ENCODE results near the gene UGT1A10.

Gene UGT1A10

DNA sequence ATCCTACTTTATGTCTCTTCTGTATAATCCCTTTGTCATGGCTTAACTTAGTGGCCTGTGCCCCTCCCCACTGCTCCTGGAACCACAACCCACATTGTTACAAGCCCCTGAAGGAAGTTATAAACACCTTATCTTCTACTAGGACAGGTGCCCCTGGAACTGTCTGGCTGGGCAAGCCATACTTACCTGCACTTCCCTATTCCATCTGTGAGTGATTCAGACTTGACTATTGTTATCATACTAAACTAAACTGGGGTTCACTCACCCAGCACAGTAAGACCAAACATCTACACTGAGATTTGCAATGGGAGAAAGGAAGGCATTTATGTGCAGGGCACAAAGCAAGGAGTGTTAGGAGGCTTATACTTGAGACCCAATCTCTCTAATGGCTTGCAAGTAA is 52.8 kb downstream of the UGT1A10 start:
- DNase-seq (ENCODE audit: low read depth), result no peak
- TF ChIP-seq CTCF (IDR thresholded peaks at IDR 0.05; ENCODE audit: low read depth, low read length, missing control alignments), result no peak
- in situ Hi-C loops (cut with HindIII; ENCODE audit: low sequenced_read_pairs), result no loop called here
- no peak overlapping the region for H3K4me3 ChIP-seq (ENCODE audit: low read depth, low read length)

- H3K4me3 ChIP-seq (ENCODE audit: low read depth, low read length), result no peak overlapping the region
- no peak for DNase-seq (ENCODE audit: low read depth)
- no peak for TF ChIP-seq CTCF (IDR thresholded peaks at IDR 0.05; ENCODE audit: low read depth, low read length, missing control alignments)
- in situ Hi-C loops (cut with HindIII; ENCODE audit: low sequenced_read_pairs), result no loop called here
Measured at GRCh38 chr2:233689501-233689900, 53.3 kb downstream of the UGT1A10 start.

- TF ChIP-seq CTCF (IDR thresholded peaks at IDR 0.05; ENCODE audit: low read depth, low read length, missing control alignments), result no peak
- in situ Hi-C loops (cut with HindIII; ENCODE audit: low sequenced_read_pairs), result no loop called here
- no peak overlapping the region for H3K4me3 ChIP-seq (ENCODE audit: low read depth, low read length)
- DNase-seq (ENCODE audit: low read depth), result no peak
Measured at GRCh38 chr2:233690444-233690843, 54.2 kb downstream of the UGT1A10 start.

DNA sequence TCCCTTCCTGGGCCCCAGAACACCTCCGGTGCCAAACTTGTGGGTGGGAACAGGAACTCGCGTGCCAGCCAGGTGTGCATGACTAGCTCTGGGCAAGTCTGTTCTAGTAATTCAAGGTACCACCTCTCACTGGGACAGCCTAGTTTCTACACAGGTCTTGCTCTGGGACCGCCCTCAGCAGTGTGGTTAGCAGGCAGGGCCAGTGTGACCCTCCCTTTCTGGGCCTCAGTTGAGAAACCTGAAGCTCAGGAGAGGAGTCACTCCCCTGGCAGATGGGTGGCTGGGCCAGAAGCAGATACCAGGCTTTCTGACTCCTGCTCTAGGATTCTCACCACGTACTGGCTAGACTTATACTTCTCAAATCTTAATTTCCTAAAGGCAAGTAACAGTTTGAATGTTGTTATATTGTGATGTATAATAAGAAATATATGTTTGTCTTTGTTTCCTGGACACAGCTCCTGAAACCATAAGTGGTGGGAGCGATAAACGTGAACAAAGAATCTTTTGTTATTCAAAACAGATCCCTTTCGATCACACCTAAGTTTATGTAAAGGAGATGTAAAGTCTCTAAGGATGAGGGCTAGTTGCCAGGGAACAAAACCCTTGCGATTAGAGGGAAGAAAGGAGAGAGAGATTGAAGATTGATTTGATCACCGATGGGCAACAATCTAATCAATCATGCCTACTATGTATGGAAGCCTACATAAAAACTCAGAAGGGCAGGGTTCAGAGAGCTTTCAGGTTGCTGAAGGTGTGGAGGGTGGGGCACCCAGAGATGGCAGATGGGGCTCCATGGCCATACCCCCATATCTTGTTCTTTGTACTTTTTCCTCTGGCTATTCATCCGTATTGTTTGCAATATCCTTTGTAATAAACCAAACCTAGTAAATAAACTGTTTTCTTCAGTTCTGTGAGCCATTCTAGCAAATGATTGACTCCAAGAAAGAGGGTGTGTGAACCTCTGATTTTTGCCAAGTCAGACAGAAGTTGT is 55.5 kb downstream of the UGT1A10 start:
- in situ Hi-C loops (cut with HindIII; ENCODE audit: low sequenced_read_pairs), result no loop called here
- no peak for DNase-seq (ENCODE audit: low read depth)
- no peak overlapping the region for H3K4me3 ChIP-seq (ENCODE audit: low read depth, low read length)
- no peak for TF ChIP-seq CTCF (IDR thresholded peaks at IDR 0.05; ENCODE audit: low read depth, low read length, missing control alignments)

- TF ChIP-seq CTCF (IDR thresholded peaks at IDR 0.05; ENCODE audit: low read depth, low read length, missing control alignments), result no peak
- in situ Hi-C loops (cut with HindIII; ENCODE audit: low sequenced_read_pairs), result no loop called here
- no peak within 1 kb of the TSS for H3K4me3 ChIP-seq (ENCODE audit: low read depth, low read length)
- no peak for DNase-seq (ENCODE audit: low read depth)
Measured at GRCh38 chr2:233692648-233693047, 56.4 kb downstream of the UGT1A10 start, which contains the start of gene UGT1A6. UGT1A6 (plus strand) TSS chr2:233692890; CDS start chr2:233693005, 115 bp downstream.

DNA sequence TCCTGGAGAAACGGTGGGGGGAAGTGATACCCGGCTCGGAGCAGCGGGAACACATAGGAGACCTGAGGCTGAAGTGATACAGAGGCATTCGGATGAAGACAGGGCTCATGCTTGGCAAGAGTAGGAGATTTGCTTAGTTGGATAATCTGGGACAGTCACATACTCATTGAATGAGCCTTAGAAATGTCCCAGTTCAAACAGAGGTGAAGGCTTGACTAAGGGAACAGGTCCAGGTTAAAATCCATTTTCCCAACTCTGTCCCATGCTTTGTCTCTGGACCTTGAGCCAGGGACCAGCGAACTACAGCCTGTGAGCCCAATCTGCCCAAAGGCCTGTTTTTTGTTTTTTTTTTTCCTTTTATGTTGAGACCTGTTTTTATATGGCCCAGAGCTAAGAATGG is 57.7 kb downstream of the UGT1A10 start:
- in situ Hi-C loops (cut with HindIII; ENCODE audit: low sequenced_read_pairs), result no loop called here
- DNase-seq (ENCODE audit: low read depth), result no peak
- TF ChIP-seq CTCF (IDR thresholded peaks at IDR 0.05; ENCODE audit: low read depth, low read length, missing control alignments), result no peak
- no peak overlapping the region for H3K4me3 ChIP-seq (ENCODE audit: low read depth, low read length)
